ENCODE data around the gene PSMD12. TPM values are rescaled to one million over a fixed set of nuclear protein-coding genes. Genes with fewer than 3 reads are reported as not detected.
"Not testable (repeated sequence)": the region's sequence is repeated elsewhere in the genome, so short reads cannot be mapped to it uniquely, and the experiment has no call there.

PSMD12 gene
- total RNA-seq, 4 donors from 2014 or later, result 23.6 to 52.4 (median 24.4) TPM

DNA sequence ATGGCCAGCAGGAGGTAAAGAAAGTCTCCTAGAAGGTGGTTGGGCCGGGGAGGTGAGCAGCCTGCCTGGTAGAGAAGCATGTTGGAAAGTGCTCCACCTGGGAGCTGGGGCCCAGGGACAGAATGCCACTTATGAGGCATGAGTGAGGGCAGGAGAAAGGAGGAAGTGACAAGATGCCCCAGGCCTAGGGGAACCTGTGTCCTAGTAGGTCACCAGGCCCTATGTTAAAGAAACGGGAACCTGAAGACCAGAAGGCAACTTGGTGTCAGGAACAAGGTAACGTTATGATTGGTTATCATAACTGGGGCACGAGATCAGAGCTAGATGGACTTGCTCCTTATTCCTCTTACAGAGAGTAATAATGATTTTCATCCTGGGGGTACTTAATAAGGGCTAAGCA, 45.0 kb upstream of the PSMD12 start:
- ATAC-seq (ENCODE audit: low FRiP score), result no peak

GRCh38 chr17:67408455-67408830, 42.1 kb upstream of the PSMD12 start:
- DNase-seq (ENCODE audit: low spot score); ATAC-seq (ENCODE audit: low FRiP score): not testable (repeated sequence)

More for the DNA sequence above, 45.0 kb upstream of the PSMD12 start:
- DNase-seq (ENCODE audit: low spot score), result no peak
- TF ChIP-seq CTCF (IDR thresholded peaks at IDR 0.05), result no peak

DNA sequence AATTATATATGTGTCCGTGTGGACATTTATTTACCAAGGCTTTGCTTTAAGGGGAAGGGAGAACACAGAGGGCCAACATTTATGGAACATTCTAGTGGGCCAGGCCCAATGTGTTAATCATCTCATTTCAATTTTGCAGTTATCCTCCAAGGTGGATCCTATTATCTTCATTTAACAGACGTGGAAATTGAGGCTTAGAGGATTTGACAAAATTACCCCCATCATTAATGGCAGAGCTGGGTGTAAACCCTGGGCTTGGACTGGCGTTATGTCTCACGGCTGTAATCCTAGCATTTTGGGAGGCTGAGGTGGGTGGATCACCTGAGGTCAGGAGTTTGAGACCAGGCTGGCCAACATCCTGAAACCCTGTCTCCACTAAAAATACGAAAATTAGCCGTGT, 37.1 kb upstream of the PSMD12 start:
- TF ChIP-seq CTCF (IDR thresholded peaks at IDR 0.05), result no peak
- ATAC-seq (ENCODE audit: low FRiP score), result no peak
- DNase-seq (ENCODE audit: low spot score), result no peak

DNA sequence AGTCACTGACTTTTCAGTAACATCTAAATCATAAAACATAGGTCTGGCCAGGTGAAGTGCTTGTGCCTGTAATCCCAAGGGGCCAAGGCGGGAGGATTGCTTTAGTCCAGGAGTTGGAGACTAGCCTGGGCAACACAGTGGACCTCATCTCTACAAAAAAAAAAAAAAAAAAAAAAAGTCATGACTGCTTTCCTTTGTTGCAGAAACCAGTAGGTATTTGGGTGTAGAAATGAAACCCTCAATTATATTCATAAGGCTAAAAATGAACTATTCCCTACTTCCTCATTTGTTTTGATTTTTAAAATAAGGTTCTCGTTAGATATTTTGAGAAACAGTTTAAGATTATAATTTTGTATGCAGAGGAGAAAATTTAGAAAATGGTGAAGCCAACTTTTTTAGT, 36.7 kb upstream of the PSMD12 start:
- no peak for ATAC-seq (ENCODE audit: low FRiP score)
- TF ChIP-seq CTCF (IDR thresholded peaks at IDR 0.05), result no peak
- DNase-seq (ENCODE audit: low spot score), result no peak

DNA sequence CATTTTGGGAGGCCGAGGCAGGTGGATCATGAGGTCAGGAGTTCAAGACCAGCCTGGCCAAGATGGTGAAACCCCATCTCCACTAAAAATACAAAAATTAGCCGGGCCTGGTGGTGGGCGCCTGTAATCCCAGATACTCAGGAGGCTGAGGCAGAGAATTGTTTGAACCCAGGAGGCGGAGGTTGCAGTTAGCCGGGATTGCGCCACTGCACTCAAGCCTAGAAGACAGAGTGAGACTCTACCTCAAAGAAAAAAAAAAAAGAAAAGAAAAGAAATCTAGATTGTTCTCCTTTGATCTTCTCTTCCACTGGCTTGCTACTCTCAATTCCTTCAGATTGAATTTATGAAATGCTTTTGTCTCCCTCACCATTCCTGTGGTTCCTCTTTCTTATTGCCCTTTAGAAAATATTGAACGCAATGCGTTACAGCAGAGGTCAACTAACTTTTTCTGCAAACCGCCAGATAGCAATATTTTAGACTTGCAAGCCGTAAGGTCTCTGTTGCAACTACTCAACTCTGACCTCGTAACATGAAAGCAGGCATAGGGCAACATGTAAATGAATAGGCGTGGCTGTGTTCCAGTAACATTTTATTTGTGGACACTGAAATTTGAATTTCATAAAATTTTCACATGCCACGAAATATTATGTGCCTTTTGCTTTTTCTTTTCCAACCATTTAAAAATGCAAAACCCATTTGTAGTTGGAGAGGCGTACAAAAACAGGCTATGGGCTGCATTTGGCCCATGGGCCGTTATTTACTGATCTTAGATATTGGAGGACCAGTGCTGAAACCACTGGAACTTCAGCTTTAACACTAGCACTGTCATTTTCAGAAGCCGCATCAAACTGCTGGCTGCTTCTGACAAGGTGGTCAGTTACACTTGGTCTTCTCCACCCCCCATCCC, 35.5 kb upstream of the PSMD12 start:
- DNase-seq (ENCODE audit: low spot score) (no peak), ATAC-seq (ENCODE audit: low FRiP score) (no peak)
- TF ChIP-seq CTCF (IDR thresholded peaks at IDR 0.05), result no peak

DNA sequence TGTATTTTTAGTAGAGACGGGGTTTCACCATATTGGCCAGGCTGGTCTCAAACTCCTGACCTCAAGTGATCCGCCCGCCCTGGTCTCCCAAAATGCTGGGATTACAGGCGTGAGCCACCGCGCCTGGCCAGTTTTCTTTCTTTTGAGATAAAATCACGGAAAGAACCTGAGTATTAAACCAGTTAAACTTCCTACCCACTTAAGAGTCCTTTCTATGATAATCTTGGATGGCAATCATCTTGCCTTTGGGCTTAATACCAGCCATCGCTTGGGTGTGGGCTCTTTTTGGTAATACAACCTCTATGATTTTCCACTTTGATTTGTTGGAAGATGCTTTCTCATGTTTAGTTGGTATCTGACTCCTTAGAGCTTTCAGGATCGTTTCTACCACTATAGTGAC, 34.7 kb upstream of the PSMD12 start:
- no peak for DNase-seq (ENCODE audit: low spot score)
- TF ChIP-seq CTCF (IDR thresholded peaks at IDR 0.05), result no peak
- no peak for ATAC-seq (ENCODE audit: low FRiP score)

DNA sequence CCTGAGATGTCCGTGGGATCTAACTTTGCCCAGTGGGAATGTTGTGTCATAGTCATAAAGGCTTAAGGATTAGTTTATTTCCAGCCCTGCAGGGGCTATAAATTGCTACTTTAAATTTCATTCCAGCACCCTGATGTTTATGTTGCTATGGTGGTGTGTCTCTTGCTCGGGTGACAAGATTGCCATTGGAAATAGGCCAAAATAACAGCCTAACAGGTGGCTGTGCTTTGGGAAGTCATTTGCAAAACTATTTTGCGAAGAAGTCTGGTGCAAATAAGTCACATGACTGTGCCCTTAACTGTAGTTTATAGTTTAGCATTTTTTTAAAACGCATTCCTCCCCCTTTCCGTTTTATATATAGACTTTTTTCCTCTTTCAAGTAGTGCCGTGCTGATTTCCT, 33.8 kb upstream of the PSMD12 start:
- no peak for TF ChIP-seq CTCF (IDR thresholded peaks at IDR 0.05)
- ATAC-seq (ENCODE audit: low FRiP score) (no peak), DNase-seq (ENCODE audit: low spot score) (no peak)

Measured in omental fat pad (tissue), 4 donors.